Endothelial cell of umbilical vein (primary cell): Measurements from ENCODE around the gene UCK1. TPM values are rescaled to one million over a fixed set of nuclear protein-coding genes. Genes with fewer than 3 reads are reported as not detected.

Experiments used
- BruUV-seq: library from RNA; stranded (reverse); fragments of 400-500 nt; replicated peaks from 2 replicates; lab custom pipeline; 2021; lab: Mats Ljungman, UMichigan
- CTCF ChIA-PET: fragments of 300-600, 350-600 bp; sonication (Branson Sonifier 250); formaldehyde crosslinking; loops from one replicate; lab custom pipeline; 2021; ENCODE audit warnings: antibody characterized with exemption, inconsistent platforms; lab: Charles Lee
- POLR2A ChIA-PET: fragments of 300-600, 350-600 bp; sonication (Branson Sonifier 250); formaldehyde crosslinking; loops from one replicate; lab custom pipeline; 2021; ENCODE audit warnings: antibody characterized with exemption, inconsistent platforms; lab: Charles Lee
- DNase-seq: peaks from one replicate; pipeline ENCODE4 v3.0.0-alpha.2; 2011; ENCODE audit warnings: low read depth, low spot score
- FAIRE-seq: peaks from 2 replicates; lab custom pipeline; 2011; peaks lifted over from hg19 to GRCh38; lab: Jason Lieb, UNC
- H2AFZ ChIP-seq: 2 replicates; pipeline ENCODE4 v1.6.0; 2012; ENCODE audit warnings: low read depth, low read length, control low read depth, inconsistent platforms
- H3K27ac ChIP-seq: 2 replicates; pipeline ENCODE4 v1.5.1; 2011; ENCODE audit warnings: low read depth, mild to moderate bottlenecking, control low read depth, low read length, moderate library complexity; ENCODE audit not compliant: insufficient read depth
- H3K27me3 ChIP-seq, 2 experiments: 2 replicates each; pipeline versions ENCODE4 v1.6.0 to v1.6.1; 2011; ENCODE audit warnings: low read length in 2 of 2, mixed read lengths in 1 of 2; ENCODE audit not compliant: control insufficient read depth in 2 of 2, insufficient read depth in 2 of 2
- H3K36me3 ChIP-seq, 2 experiments: 2 replicates in 1 of 2; 3 replicates in 1 of 2; pipeline ENCODE4 v1.5.1; 2011; ENCODE audit warnings: low read length in 2 of 2, mild to moderate bottlenecking in 1 of 2, moderate library complexity in 1 of 2; ENCODE audit not compliant: control insufficient read depth in 2 of 2, insufficient read depth in 2 of 2; ENCODE audit errors: extremely low read depth in 1 of 2
- H3K4me1 ChIP-seq: 3 replicates; pipeline ENCODE4 v1.5.1; 2011; ENCODE audit warnings: mild to moderate bottlenecking, low read length; ENCODE audit not compliant: control insufficient read depth, insufficient read depth; ENCODE audit errors: extremely low read depth
- H3K4me2 ChIP-seq: 2 replicates; pipeline ENCODE4 v1.6.1; 2011; ENCODE audit warnings: low read length, control low read depth, mixed read lengths; ENCODE audit not compliant: insufficient read depth
- H3K4me3 ChIP-seq, 3 experiments: fragments of 200-600 bp in 1 of 3; sonication (generic), shearing (Covaris generic) in 1 of 3; replicated peaks in 1 of 3; 2 replicates each; pipeline ENCODE4 v1.5.1; 2011 to 2016; ENCODE audit warnings: control low read depth in 3 of 3, low read length in 3 of 3, mild to moderate bottlenecking in 2 of 3, inconsistent platforms in 1 of 3, low read depth in 1 of 3, moderate library complexity in 1 of 3; ENCODE audit not compliant: insufficient read depth in 1 of 3
- H3K79me2 ChIP-seq: 2 replicates; pipeline ENCODE4 v1.6.0; 2012; ENCODE audit warnings: low read length, inconsistent platforms; ENCODE audit not compliant: control insufficient read depth, insufficient read depth
- H3K9ac ChIP-seq: replicated peaks from 2 replicates; pipeline ENCODE3; 2011; ENCODE audit warnings: low read length, control low read depth; ENCODE audit not compliant: insufficient read depth; ENCODE audit errors: extremely low read depth
- H3K9me1 ChIP-seq: replicated peaks from 3 replicates; pipeline ENCODE4 v1.6.0; 2011; ENCODE audit warnings: mild to moderate bottlenecking, low read length; ENCODE audit not compliant: control insufficient read depth, insufficient read depth; ENCODE audit errors: extremely low read depth
- H3K9me3 ChIP-seq: replicated peaks from 2 replicates; pipeline ENCODE4 v1.5.1; 2012; ENCODE audit warnings: low read length, inconsistent platforms; ENCODE audit not compliant: control insufficient read depth, insufficient read depth
- H4K20me1 ChIP-seq: replicated peaks from 2 replicates; pipeline ENCODE3; 2011; ENCODE audit warnings: mild to moderate bottlenecking, low read length; ENCODE audit not compliant: control insufficient read depth, insufficient read depth; ENCODE audit errors: extremely low read depth
- EZH2 ChIP-seq: IDR thresholded peaks from 2 replicates; pipeline ENCODE4 v1.6.1; 2012; ENCODE audit warnings: borderline replicate concordance, low read depth, mild to moderate bottlenecking, moderate library complexity, low read length, inconsistent platforms; ENCODE audit not compliant: severe bottlenecking
- FOS ChIP-seq: IDR thresholded peaks from 2 replicates; pipeline ENCODE4 v1.6.1; 2011; ENCODE audit warnings: mild to moderate bottlenecking, low read length, moderate library complexity, borderline replicate concordance; ENCODE audit not compliant: insufficient read depth
- GATA2 ChIP-seq: IDR thresholded peaks from 2 replicates; pipeline ENCODE4 v1.7.0; 2011; ENCODE audit warnings: low read depth, mild to moderate bottlenecking, moderate library complexity, mixed read lengths, low read length; ENCODE audit not compliant: insufficient read length, insufficient read depth
- JUN ChIP-seq: IDR thresholded peaks from 2 replicates; pipeline ENCODE4 v1.6.1; 2011; ENCODE audit warnings: borderline replicate concordance, low read depth; ENCODE audit not compliant: insufficient read length, insufficient read depth
- MYC ChIP-seq: IDR thresholded peaks from one replicate; pipeline ENCODE4 v1.6.1; 2011; ENCODE audit warnings: mild to moderate bottlenecking, low read depth, low read length
- POLR2A ChIP-seq: IDR thresholded peaks from 2 replicates; pipeline ENCODE4 v1.6.1; 2012; ENCODE audit warnings: low read depth, mild to moderate bottlenecking, control low read depth, low read length
- POLR2AphosphoS5 ChIP-seq: IDR thresholded peaks from 2 replicates; pipeline ENCODE4 v1.6.1; 2012; ENCODE audit warnings: low read depth, mild to moderate bottlenecking, control low read depth, low read length, moderate library complexity; ENCODE audit not compliant: insufficient read depth
- dilution Hi-C: fragments of 300-500 bp; cut with MboI; formaldehyde crosslinking; loops from one replicate; pipeline ENCODE4 v1.15.0; 2019; ENCODE audit warnings: low sequenced_read_pairs; ENCODE audit not compliant: extremely low pct_ligation_motif_present
- intact Hi-C: fragments of 100-400 bp; cut with micrococcal nuclease; formaldehyde crosslinking; loops from one replicate; pipeline ENCODE4 v1.10.0; 2022
- polyA plus RNA-seq, 4 experiments: library from polyadenylated mRNA; depleted of rRNA in 3 of 4; stranded (reverse) in 3 of 4; unstranded in 1 of 4; fragments of >200 nt; gene quantifications; 2 replicates each; pipeline versions ENCODE4 v1.2.1 to v1.2.3, GENCODE V29; 2011 to 2012; ENCODE audit warnings: missing spikeins in 1 of 4
- total RNA-seq: library from RNA; stranded (reverse); gene quantifications from 2 replicates; pipeline ENCODE4 v1.2.3, GENCODE V29; 2021
- TF ChIP-seq, protein P1 (sequence below): IDR thresholded peaks from 2 replicates; pipeline ENCODE4 v1.6.1; 2011; ENCODE audit not compliant: insufficient read depth, insufficient read length
- TF ChIP-seq, protein P2 (sequence below), 2 donors: IDR thresholded peaks; 1 replicate in 1 of 2; 2 replicates in 1 of 2; pipeline ENCODE4 v1.5.1; 2011; ENCODE audit warnings: low read length in 2 of 2, mild to moderate bottlenecking in 2 of 2, moderate library complexity in 2 of 2, control low read depth in 1 of 2, inconsistent platforms in 1 of 2, low read depth in 1 of 2; ENCODE audit not compliant: insufficient read depth in 1 of 2; ENCODE audit errors: extremely low read depth in 1 of 2

UCK1 gene
- total and polyA plus RNA-seq, 2 donors (not counting 3 experiments of a cell fraction or from before 2014, with no cell fraction given): 23.6 to 30.1 TPM

DNA sequence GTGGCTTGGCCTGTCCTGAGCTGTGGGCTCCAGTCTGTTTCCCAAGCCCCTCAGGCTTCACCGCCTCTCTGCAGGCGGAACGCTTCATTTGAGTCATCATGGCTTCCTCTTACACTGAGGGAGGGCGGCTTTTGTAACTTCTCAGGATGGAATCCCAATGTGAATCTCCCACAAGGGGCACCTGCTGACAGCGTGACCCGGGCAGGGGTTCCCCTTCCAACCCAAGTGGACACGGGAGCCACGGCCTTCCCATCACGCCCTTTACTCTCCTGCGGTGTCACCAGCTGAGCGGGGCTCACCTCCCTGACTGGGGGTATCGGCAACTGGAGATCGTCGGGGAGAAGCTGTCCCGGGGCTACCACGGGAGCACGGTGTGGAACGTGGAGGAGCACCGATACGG, 12.5 kb downstream of the UCK1 start:
- intact Hi-C loops: no loop called here
- no peak for FAIRE-seq
- H3K4me1 ChIP-seq: no peaks in the 10 kb centered on the region
- H3K79me2 ChIP-seq: no peaks in the 10 kb centered on the region
- H2AFZ ChIP-seq: no peak overlapping the region
- no peaks in the 10 kb centered on the region for H4K20me1 ChIP-seq
- no peaks in the 10 kb centered on the region for H3K9me1 ChIP-seq
- H3K9me3 ChIP-seq: no peaks in the 10 kb centered on the region
- H3K27ac ChIP-seq: no peak overlapping the region
- ChIA-PET CTCF (interaction anchor here (1.7 kb wide), 1 partner anchor 169 kb away, joined by 4 read pairs; no protein-coding TSS in a partner anchor), POLR2A (no interaction called here)
- no peak for DNase-seq
- H3K4me2 ChIP-seq: no peak overlapping the region
- TF ChIP-seq MYC (no peak), GATA2 (no peak), FOS (no peak), JUN (no peak), POLR2AphosphoS5 (no peak), EZH2 (no peak), POLR2A (no peak)
- TF ChIP-seq, protein P1, sequence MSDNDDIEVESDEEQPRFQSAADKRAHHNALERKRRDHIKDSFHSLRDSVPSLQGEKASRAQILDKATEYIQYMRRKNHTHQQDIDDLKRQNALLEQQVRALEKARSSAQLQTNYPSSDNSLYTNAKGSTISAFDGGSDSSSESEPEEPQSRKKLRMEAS: no peak
- TF ChIP-seq, protein P2, sequence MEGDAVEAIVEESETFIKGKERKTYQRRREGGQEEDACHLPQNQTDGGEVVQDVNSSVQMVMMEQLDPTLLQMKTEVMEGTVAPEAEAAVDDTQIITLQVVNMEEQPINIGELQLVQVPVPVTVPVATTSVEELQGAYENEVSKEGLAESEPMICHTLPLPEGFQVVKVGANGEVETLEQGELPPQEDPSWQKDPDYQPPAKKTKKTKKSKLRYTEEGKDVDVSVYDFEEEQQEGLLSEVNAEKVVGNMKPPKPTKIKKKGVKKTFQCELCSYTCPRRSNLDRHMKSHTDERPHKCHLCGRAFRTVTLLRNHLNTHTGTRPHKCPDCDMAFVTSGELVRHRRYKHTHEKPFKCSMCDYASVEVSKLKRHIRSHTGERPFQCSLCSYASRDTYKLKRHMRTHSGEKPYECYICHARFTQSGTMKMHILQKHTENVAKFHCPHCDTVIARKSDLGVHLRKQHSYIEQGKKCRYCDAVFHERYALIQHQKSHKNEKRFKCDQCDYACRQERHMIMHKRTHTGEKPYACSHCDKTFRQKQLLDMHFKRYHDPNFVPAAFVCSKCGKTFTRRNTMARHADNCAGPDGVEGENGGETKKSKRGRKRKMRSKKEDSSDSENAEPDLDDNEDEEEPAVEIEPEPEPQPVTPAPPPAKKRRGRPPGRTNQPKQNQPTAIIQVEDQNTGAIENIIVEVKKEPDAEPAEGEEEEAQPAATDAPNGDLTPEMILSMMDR (IDR thresholded peaks at IDR 0.05; ENCODE audit: extremely low read depth in 1 of 2, insufficient read depth in 1 of 2, low read depth in 1 of 2, low read length in 2 of 2): no peak
- peaks cover 21 to 60% of the 10 kb centered on the region in 2 experiments for H3K36me3 ChIP-seq
- BruUV-seq: no TSS peak
- no peak overlapping the region for H3K4me3 ChIP-seq
- dilution Hi-C loops: no loop called here
- H3K9ac ChIP-seq: no peak overlapping the region
- H3K27me3 ChIP-seq: no peaks in the 10 kb centered on the region
